ENCODE measurements around the gene DLG2. TPM values are rescaled to one million over a fixed set of nuclear protein-coding genes. Genes with fewer than 3 reads are reported as not detected.

The DLG2 gene
- total RNA-seq, 2 donors from 2014 or later: 1.9 to 3.2 TPM

DNA sequence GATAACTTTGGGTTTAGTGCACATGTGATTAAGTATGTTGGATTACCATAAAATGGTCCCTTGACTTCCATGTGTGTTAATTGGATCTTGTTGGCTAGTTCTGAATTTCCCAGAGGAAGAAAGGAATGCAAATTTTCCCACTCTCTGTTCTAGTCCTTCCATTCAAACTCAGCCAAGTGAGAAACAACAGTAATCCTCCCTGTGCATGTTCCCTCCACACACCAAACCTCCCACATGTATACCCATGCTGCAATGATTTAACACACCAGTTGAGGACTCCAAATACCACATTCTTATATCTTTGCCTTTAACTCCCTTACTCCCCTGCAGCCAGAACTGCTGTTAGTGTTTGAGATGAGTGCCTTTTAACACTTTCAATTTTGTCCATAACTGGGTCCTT is 1158.9 kb downstream of the DLG2 start:
- ATAC-seq (no peak), DNase-seq (no peak)
- intact Hi-C loops (cut with DNase I, micrococcal nuclease): no loop called here

GRCh38 chr11:84465040-84465439 is 1162.1 kb downstream of the DLG2 start:
- DNase-seq: no peak
- no peak for ATAC-seq
- intact Hi-C loops (cut with DNase I, micrococcal nuclease): no loop called here

- ATAC-seq (no peak), DNase-seq (no peak)
These were observed 1171.5 kb downstream of the DLG2 start for GRCh38 chr11:84455691-84456090.

GRCh38 chr11:84452211-84452610 is 1174.9 kb downstream of the DLG2 start:
- intact Hi-C loops (cut with DNase I, micrococcal nuclease): no loop called here
- ATAC-seq: no peak
- no peak for DNase-seq

More at GRCh38 chr11:84455691-84456090, 1171.5 kb downstream of the DLG2 start:
- intact Hi-C loops (cut with DNase I, micrococcal nuclease): no loop called here

DNA sequence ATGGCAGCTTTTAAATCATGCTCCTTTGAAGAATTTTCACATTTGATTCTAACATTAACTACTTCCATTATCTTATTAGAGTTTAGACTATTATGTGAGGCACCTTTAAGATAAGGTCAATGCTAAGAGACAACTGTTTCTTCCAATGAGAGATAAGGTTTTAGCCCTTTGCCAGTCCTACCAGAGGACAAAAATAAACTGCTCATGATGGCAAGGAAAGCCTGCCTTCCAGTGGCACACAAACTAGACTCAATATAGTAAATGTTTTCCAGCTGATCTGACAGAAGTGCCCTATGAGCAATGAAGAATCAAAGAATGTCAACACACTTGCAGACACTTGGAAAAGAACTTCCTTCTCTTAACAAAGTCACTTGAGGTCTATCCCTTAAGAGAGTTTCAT is 1188.6 kb downstream of the DLG2 start:
- intact Hi-C loops (cut with DNase I, micrococcal nuclease): no loop called here
- no peak for ATAC-seq
- no peak for DNase-seq

DNA sequence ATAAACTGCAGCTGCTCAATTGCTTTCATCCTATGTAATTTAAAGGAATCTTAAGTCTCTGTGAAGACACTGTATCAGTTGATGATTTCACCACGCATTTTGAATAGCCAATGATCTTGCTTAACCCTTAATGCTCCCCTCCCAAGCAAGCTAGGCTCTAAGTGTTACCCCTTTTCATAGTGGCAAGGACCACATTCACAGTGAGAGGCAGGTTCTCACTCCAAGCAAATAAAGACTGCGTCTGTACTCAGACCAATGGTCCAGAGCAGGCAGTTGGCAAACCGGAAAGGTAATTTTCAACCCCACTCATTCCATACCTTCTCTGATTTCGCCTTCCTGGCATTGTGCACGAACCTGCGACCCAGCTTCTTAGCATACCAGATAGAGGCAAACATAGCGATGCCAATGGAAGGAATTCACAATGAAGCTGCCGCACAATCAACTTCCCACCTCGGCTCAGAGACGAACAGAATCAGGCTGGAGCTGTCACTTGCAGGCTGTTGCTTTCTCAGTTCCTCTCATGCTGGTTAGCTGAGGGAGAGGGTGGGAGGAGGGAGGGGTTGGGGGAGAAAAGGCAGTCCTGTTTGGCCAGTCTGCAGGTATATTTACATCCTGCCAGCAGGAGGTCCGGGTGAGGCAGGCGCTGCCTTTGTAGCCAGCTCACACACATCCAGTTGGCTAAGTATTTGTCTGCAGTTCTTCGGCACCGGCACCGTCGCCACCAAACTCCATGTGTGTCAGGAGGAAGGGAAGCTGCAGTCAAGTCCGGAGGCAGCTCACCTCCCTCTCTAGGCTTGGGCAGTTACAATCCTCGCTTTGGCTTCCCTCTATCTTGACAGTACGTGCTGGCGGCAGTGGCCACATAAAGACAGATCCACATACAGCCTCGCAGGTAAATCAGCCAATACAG is 1189.8 kb downstream of the DLG2 start:
- peak in 1 of 2 donors; percentile 3 for DNase-seq
- peak; percentile 20 for ATAC-seq
- intact Hi-C loops (cut with DNase I, micrococcal nuclease): no loop called here

DNA sequence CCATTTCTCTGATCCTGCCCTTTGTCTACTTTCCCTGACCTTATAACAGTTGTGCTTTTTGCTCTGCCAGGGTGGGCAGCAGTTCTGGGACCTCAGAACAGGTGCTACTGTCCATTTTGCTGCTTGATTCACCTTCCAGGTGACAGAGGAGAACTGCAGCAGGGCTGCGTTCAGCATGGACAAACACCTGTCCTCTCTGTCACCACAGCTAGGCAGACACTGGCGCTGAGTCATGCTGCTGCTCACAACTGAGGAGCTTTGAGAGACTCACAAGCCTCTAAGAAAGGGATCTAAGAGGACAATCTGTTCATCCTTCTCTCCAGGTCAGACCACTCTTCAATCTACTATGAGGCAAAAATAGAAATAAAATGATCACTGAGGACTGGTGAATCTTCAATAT is 1196.5 kb downstream of the DLG2 start:
- intact Hi-C loops (cut with DNase I, micrococcal nuclease): no loop called here
- DNase-seq (no peak), ATAC-seq (no peak)

DNA sequence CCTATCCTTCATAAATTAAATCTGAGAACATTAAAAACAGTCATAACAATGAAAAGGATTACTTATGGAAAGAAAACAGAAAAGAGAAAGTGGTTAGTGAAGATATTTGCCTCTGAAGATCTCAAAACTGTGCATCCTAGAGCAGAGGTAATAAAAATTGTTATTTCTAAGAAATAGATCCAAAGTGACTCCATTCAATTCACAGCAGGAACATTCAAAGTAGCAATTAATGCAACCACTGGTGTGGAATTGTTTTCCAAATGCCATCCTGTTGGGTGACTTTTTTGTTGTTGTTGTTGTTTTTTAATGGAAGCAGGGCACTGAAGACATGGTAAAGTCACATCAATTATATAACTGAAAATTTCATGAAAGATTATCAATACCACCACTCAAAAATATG is 1201.5 kb downstream of the DLG2 start:
- ATAC-seq (no peak), DNase-seq (no peak)
- intact Hi-C loops (cut with DNase I, micrococcal nuclease): no loop called here

GRCh38 chr11:84420271-84420670 is 1206.9 kb downstream of the DLG2 start:
- intact Hi-C loops (cut with DNase I, micrococcal nuclease): no loop called here
- DNase-seq (no peak), ATAC-seq (no peak)

DNA sequence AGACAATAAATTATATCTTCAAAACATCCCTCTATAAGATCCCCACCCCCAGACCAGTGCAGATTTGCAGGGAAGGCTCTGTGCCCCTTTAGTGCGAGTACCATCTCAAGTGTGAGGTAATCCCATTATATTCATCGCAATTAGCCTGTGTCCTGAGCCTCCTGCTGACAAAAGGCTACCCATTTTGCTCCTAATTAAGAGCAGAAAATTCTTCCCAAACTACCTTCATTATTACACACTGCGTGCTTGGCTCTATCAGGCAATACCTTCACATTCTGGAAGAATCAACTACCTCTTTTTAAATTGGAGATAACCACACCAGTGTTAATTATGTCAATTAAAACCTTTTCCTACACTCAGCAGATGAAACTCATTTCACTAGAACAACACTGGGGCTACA is 1207.5 kb downstream of the DLG2 start:
- no peak for ATAC-seq
- intact Hi-C loops (cut with DNase I, micrococcal nuclease): no loop called here

GRCh38 chr11:84414920-84415319 is 1212.2 kb downstream of the DLG2 start:
- intact Hi-C loops (cut with DNase I, micrococcal nuclease): no loop called here
- ATAC-seq: no peak
- no peak for DNase-seq

More for the DNA sequence above, 1207.5 kb downstream of the DLG2 start:
- no peak for DNase-seq

GRCh38 chr11:84413549-84413948 is 1213.6 kb downstream of the DLG2 start:
- intact Hi-C loops (cut with DNase I, micrococcal nuclease): no loop called here
- ATAC-seq: no peak
- no peak for DNase-seq

DNA sequence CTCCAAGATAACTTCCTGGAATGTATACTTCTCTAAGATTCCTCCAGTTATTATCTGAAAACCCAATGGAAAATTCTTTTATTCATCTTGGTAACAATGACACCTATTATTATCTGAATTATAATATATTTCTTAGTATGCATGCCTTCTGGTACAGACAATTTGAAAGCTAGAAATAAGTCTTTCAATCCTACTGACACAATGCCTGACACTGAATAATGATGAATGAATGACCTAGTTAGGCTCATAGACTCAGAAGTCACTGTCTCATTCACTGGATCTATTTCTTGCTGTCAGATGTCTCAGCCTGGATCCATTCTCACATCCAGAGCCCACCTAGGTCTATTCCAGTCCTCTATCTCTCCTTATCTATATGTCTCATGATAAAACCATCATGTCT is 1214.3 kb downstream of the DLG2 start:
- ATAC-seq (no peak), DNase-seq (no peak)
- intact Hi-C loops (cut with DNase I, micrococcal nuclease): no loop called here

DNA sequence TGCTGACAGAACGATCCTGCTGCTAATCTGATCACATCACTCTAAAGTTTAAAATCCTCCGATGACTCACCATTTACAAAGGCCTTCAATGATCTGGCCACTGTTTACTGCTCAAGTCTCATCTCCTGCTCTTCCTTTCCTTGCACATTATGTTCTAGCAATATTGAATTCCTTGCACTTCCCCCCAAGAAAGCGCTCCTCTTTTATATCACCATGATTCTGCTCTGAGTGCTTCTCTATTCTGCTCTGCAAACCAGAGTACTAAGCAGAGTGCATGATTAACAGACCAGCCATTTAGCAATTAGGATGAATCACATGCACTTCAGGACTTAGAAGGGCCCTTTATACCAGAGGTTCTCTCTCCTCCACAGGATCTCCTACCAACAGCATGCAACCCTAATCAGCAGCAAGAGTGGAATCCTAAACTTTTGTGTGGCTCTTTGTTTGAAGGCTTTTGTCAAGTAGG is 1218.2 kb downstream of the DLG2 start:
- intact Hi-C loops (cut with DNase I, micrococcal nuclease): no loop called here
- ATAC-seq (no peak), DNase-seq (no peak)

DNA sequence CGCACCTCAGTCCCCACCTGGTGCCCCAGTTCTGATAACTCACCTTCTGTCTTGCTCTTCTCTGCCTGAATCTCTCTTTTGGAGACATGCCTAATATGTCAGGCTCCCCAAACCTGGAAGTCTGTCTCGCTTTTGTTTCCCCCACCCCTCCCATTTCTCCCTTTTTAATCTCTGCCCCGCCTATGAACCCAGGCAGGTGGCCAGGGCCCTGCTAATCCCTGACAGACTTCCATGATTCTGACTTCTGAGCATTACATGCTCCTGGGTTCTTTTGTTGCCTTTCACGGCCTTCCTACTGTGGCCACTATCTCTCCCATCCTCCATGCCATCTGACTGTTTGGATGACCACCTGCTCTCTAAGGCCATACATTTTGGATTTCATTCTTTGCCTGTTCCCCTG is 1220.1 kb downstream of the DLG2 start:
- no peak for ATAC-seq
- intact Hi-C loops (cut with DNase I, micrococcal nuclease): no loop called here
- no peak for DNase-seq

GRCh38 chr11:84398017-84398626 is 1229.0 kb downstream of the DLG2 start:
- DNase-seq (no peak), ATAC-seq (no peak)
- intact Hi-C loops (cut with DNase I, micrococcal nuclease): no loop called here

GRCh38 chr11:84396521-84396920 is 1230.6 kb downstream of the DLG2 start:
- intact Hi-C loops (cut with DNase I, micrococcal nuclease): no loop called here
- no peak for DNase-seq
- no peak for ATAC-seq

GRCh38 chr11:84390441-84391078 is 1236.6 kb downstream of the DLG2 start:
- intact Hi-C loops (cut with DNase I, micrococcal nuclease): no loop called here
- no peak for DNase-seq
- no peak for ATAC-seq

DNA sequence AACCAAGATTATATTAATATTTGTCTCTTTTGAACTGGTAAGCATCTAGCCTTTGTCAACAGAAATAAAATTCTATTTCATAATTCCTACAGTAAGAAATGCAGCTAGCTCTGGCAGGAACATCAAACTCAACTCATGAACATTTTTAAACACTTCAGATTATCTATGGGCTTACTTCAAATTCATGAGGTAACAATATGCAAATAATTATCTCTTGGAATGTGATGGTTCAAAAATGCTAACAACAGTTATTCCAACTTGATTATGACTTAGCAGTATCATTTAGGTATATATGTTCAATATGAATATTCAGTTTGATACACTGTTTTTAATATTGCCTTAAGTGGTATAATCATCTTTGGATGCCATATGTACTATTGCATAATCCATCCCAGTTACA is 1237.4 kb downstream of the DLG2 start:
- intact Hi-C loops (cut with DNase I, micrococcal nuclease): loop anchor here in 1 of 2 donors (10.0 kb wide), 1 partner anchor 145 kb away; no protein-coding TSS in a partner anchor
- ATAC-seq (no peak), DNase-seq (no peak)

DNA sequence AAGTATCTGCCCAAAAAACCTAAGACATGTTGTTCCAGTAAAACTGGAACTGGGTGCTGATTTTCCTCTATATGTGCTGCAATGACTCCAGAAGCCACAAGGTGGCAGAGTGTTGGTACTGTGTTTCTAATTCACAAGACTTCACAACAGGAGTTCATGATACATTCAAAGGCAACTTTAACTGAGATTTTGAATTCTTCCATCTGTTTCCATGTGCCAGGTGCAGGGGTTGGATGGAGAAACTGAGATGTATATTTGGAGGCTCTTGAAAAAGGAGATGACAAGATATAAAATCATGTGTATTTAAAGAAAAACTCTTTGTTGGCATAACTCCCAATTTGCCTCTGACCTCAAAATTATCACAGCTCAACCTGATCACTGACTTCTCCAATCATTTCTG is 1242.4 kb downstream of the DLG2 start:
- ATAC-seq: no peak
- intact Hi-C loops (cut with DNase I, micrococcal nuclease): loop anchor here in 1 of 2 donors (10.0 kb wide), 1 partner anchor 150 kb away; no protein-coding TSS in a partner anchor
- peak in 1 of 2 donors; percentile 21 for DNase-seq
